HEK293T (cell line): ENCODE results near the gene PID1.

ENCODE experiments used
- ARNT ChIP-seq: fragments of 450-650 bp; IDR thresholded peaks from 2 replicates; pipeline ENCODE4 v1.6.1; 2017; ENCODE audit warnings: mild to moderate bottlenecking
- BHLHE40 ChIP-seq: fragments of 450-650 bp; IDR thresholded peaks from 2 replicates; pipeline ENCODE4 v1.6.1; 2016; ENCODE audit warnings: mild to moderate bottlenecking, moderate library complexity, borderline replicate concordance
- CTBP1 ChIP-seq: fragments of 450-650 bp; IDR thresholded peaks from 2 replicates; pipeline ENCODE4 v1.6.1; 2016; ENCODE audit warnings: borderline replicate concordance
- ELF4 ChIP-seq: fragments of 450-650 bp; IDR thresholded peaks from 2 replicates; pipeline ENCODE4 v1.6.1; 2017; ENCODE audit warnings: antibody characterized with exemption
- FOXA1 ChIP-seq: fragments of 450-650 bp; IDR thresholded peaks from 2 replicates; pipeline ENCODE4 v1.6.1; 2016; ENCODE audit warnings: mild to moderate bottlenecking
- FOXK2 ChIP-seq: fragments of 450-650 bp; IDR thresholded peaks from 2 replicates; pipeline ENCODE4 v1.6.1; 2016; ENCODE audit warnings: mild to moderate bottlenecking
- FOXM1 ChIP-seq: fragments of 450-650 bp; IDR thresholded peaks from 2 replicates; pipeline ENCODE4 v1.6.1; 2017; ENCODE audit warnings: mild to moderate bottlenecking, borderline replicate concordance
- L3MBTL2 ChIP-seq: fragments of 450-650 bp; conservative IDR thresholded peaks from 2 replicates; pipeline ENCODE4 v1.6.1; 2016; ENCODE audit warnings: mild to moderate bottlenecking
- LEF1 ChIP-seq: fragments of 450-650 bp; IDR thresholded peaks from 2 replicates; pipeline ENCODE4 v1.6.1; 2017; ENCODE audit warnings: mild to moderate bottlenecking, borderline replicate concordance
- NFRKB ChIP-seq: fragments of 450-650 bp; IDR thresholded peaks from 2 replicates; pipeline ENCODE4 v1.6.1; 2016; ENCODE audit warnings: mild to moderate bottlenecking, moderate library complexity
- SP1 ChIP-seq: fragments of 450-650 bp; IDR thresholded peaks from 2 replicates; pipeline ENCODE4 v1.6.1; 2017
- TARDBP ChIP-seq: fragments of 450-650 bp; IDR thresholded peaks from 2 replicates; pipeline ENCODE4 v1.6.1; 2016
- ZNF384 ChIP-seq: fragments of 450-650 bp; IDR thresholded peaks from 2 replicates; pipeline ENCODE4 v1.6.1; 2016
- TF ChIP-seq, protein P1 (sequence below): fragments of 450-650 bp; IDR thresholded peaks from 2 replicates; pipeline ENCODE4 v1.6.1; 2016

DNA sequence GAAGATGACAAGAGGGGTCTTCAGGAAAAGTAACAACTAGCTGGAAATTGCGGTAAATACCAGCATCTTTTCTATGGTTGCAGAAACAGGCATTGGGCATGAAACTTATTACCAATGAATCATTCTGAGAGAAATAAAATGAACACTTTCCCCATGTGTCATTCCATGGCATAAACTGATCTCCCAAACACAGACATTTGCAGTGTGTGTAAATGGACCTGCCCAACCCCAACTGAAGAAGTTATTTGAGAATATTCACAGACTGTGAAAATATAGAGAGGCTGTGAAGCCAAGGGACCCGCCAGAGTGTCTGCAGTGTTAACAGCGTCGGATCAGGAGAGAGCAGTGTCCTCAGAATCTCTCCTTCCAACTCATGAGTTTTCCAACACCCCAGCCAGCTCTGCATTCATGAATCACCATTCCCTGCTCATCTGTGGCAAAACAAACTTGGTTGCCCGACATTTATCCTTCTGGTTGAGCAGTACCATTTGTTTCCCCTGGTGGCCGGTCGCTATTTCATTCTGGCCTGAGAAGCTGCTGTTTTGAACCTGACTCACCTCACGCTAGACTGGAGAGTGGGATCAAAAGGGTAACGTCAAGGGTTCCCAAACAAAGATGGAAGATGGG is 238.4 kb downstream of the PID1 start:
- TF ChIP-seq L3MBTL2 (no peak), FOXA1 (no peak), FOXM1 (no peak), BHLHE40 (no peak), LEF1 (no peak), SP1 (no peak), ZNF384 (no peak), TARDBP (no peak), NFRKB (no peak), ARNT (no peak), FOXK2 (no peak), ELF4 (no peak), CTBP1 (no peak)
- TF ChIP-seq, protein P1, sequence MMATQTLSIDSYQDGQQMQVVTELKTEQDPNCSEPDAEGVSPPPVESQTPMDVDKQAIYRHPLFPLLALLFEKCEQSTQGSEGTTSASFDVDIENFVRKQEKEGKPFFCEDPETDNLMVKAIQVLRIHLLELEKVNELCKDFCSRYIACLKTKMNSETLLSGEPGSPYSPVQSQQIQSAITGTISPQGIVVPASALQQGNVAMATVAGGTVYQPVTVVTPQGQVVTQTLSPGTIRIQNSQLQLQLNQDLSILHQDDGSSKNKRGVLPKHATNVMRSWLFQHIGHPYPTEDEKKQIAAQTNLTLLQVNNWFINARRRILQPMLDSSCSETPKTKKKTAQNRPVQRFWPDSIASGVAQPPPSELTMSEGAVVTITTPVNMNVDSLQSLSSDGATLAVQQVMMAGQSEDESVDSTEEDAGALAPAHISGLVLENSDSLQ: no peak
